ENCODE results near the gene CST3.

DNA sequence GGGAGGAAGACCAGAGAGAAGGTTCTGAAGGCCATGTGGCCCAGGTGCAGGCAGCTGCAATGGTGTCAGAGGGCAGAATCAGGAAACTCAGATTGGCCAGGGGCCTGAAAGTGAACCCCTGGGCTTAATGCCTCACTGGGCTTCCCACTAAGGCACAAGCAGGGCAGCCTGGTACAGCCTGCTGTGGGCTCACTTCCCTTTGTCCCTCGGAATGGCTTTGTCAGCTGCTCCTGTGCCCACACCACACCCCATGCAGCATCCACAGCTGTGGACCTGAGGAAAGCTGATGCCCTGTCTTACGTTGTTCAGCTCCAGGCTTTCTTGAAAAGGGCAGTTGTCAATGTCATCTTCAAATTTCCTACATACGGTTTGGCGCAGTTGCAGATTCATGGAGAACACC, 34.4 kb downstream of the CST3 start:
- TF ChIP-seq, protein P1, sequence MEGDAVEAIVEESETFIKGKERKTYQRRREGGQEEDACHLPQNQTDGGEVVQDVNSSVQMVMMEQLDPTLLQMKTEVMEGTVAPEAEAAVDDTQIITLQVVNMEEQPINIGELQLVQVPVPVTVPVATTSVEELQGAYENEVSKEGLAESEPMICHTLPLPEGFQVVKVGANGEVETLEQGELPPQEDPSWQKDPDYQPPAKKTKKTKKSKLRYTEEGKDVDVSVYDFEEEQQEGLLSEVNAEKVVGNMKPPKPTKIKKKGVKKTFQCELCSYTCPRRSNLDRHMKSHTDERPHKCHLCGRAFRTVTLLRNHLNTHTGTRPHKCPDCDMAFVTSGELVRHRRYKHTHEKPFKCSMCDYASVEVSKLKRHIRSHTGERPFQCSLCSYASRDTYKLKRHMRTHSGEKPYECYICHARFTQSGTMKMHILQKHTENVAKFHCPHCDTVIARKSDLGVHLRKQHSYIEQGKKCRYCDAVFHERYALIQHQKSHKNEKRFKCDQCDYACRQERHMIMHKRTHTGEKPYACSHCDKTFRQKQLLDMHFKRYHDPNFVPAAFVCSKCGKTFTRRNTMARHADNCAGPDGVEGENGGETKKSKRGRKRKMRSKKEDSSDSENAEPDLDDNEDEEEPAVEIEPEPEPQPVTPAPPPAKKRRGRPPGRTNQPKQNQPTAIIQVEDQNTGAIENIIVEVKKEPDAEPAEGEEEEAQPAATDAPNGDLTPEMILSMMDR (conservative IDR thresholded peaks at IDR 0.05) = no peak
- TF ChIP-seq EZH2 (IDR thresholded peaks at IDR 0.05; ENCODE audit: low read depth) = no peak
